Fibroblast of lung (primary cell): ENCODE results near the gene CALN1. TPM values are rescaled to one million over a fixed set of nuclear protein-coding genes. Genes with fewer than 3 reads are reported as not detected.

Source experiments
- DNase-seq, 2 donors: peaks; one replicate each; pipeline versions ENCODE4 v3.0.0 to v3.0.0-alpha.2; 2010; ENCODE audit warnings: low read depth in 2 of 2
- H2AFZ ChIP-seq: 2 replicates; pipeline ENCODE4 v1.5.1; 2012; ENCODE audit warnings: low read length, control low read depth, inconsistent platforms
- H3K27ac ChIP-seq: 2 replicates; pipeline ENCODE4 v1.5.1; 2011; ENCODE audit warnings: low read length, control low read depth; ENCODE audit not compliant: insufficient read depth
- H3K27me3 ChIP-seq: 2 replicates; pipeline ENCODE4 v1.5.1; 2011; ENCODE audit warnings: mild to moderate bottlenecking, low read length; ENCODE audit not compliant: control insufficient read depth, insufficient read depth
- H3K36me3 ChIP-seq: 2 replicates; pipeline ENCODE4 v1.5.1; 2011; ENCODE audit warnings: low read length; ENCODE audit not compliant: control insufficient read depth, insufficient read depth
- H3K4me1 ChIP-seq: 2 replicates; pipeline ENCODE4 v1.5.1; 2011; ENCODE audit warnings: low read length; ENCODE audit not compliant: control insufficient read depth, insufficient read depth; ENCODE audit errors: extremely low read depth
- H3K4me2 ChIP-seq: 2 replicates; pipeline ENCODE4 v1.5.1; 2011; ENCODE audit warnings: low read length, control low read depth; ENCODE audit not compliant: insufficient read depth; ENCODE audit errors: extremely low read depth
- H3K4me3 ChIP-seq, 4 experiments: fragments of 200-600 bp in 1 of 4; sonication (generic) in 1 of 4; replicated peaks in 1 of 4; 2 replicates each; pipeline ENCODE4 v1.5.1; 2011 to 2016; ENCODE audit warnings: low read length in 4 of 4, low read depth in 3 of 4, mild to moderate bottlenecking in 3 of 4, control low read depth in 2 of 4, inconsistent platforms in 1 of 4, mixed read lengths in 1 of 4; ENCODE audit not compliant: insufficient read depth in 1 of 4; ENCODE audit errors: control extremely low read depth in 1 of 4
- H3K79me2 ChIP-seq: 2 replicates; pipeline ENCODE4 v1.5.1; 2012; ENCODE audit warnings: mild to moderate bottlenecking, low read length, inconsistent platforms; ENCODE audit not compliant: control insufficient read depth, insufficient read depth
- H3K9ac ChIP-seq: 2 replicates; pipeline ENCODE4 v1.5.1; 2011; ENCODE audit warnings: mild to moderate bottlenecking, low read length, control low read depth; ENCODE audit not compliant: insufficient read depth
- H3K9me3 ChIP-seq: 2 replicates; pipeline ENCODE4 v1.5.1; 2012; ENCODE audit warnings: low read depth, low read length; ENCODE audit not compliant: control insufficient read depth, insufficient read depth
- H4K20me1 ChIP-seq: 2 replicates; pipeline ENCODE4 v1.5.1; 2011; ENCODE audit warnings: low read length; ENCODE audit not compliant: control insufficient read depth, insufficient read depth; ENCODE audit errors: extremely low read depth
- EZH2 ChIP-seq: IDR thresholded peaks from 2 replicates; pipeline ENCODE4 v1.5.1; 2012; ENCODE audit warnings: low read length, control low read depth, mild to moderate bottlenecking; ENCODE audit errors: missing control alignments
- polyA plus RNA-seq, 2 donors: library from polyadenylated mRNA; depleted of rRNA in 1 of 2; stranded (reverse) in 1 of 2; unstranded in 1 of 2; fragments of >200 nt; gene quantifications; 2 replicates each; pipeline ENCODE4 v1.2.1, GENCODE V29; 2011 to 2012; ENCODE audit warnings: missing spikeins in 1 of 2
- total RNA-seq: library from RNA; depleted of rRNA; stranded (reverse); fragments of >200 nt; gene quantifications from 2 replicates; pipeline ENCODE4 v1.2.1, GENCODE V29; 2014
- TF ChIP-seq, protein P1 (sequence below), 2 donors: IDR thresholded peaks in 1 of 2; conservative IDR thresholded peaks in 1 of 2; 1 replicate in 1 of 2; 2 replicates in 1 of 2; pipeline ENCODE4 v1.5.1; 2011 to 2012; ENCODE audit warnings: low read length in 2 of 2, control low read depth in 1 of 2, inconsistent platforms in 1 of 2, low read depth in 1 of 2, mild to moderate bottlenecking in 1 of 2

Gene CALN1
- total and polyA plus RNA-seq, 2 donors (not counting 1 experiment from before 2014, with no cell fraction given) = not detected

GRCh38 chr7:72153132-72153512 is 259.0 kb downstream of the CALN1 start:
- TF ChIP-seq, protein P1, sequence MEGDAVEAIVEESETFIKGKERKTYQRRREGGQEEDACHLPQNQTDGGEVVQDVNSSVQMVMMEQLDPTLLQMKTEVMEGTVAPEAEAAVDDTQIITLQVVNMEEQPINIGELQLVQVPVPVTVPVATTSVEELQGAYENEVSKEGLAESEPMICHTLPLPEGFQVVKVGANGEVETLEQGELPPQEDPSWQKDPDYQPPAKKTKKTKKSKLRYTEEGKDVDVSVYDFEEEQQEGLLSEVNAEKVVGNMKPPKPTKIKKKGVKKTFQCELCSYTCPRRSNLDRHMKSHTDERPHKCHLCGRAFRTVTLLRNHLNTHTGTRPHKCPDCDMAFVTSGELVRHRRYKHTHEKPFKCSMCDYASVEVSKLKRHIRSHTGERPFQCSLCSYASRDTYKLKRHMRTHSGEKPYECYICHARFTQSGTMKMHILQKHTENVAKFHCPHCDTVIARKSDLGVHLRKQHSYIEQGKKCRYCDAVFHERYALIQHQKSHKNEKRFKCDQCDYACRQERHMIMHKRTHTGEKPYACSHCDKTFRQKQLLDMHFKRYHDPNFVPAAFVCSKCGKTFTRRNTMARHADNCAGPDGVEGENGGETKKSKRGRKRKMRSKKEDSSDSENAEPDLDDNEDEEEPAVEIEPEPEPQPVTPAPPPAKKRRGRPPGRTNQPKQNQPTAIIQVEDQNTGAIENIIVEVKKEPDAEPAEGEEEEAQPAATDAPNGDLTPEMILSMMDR (conservative IDR thresholded peaks at IDR 0.05 in 1 of 2, IDR thresholded peaks at IDR 0.05 in 1 of 2; ENCODE audit: low read depth in 1 of 2, low read length in 2 of 2) = no peak
- no peak for TF ChIP-seq EZH2
- Histone ChIP-seq H3K4me1 (no peaks in the 10 kb centered on the region), H3K4me2 (no peak overlapping the region), H3K9ac (no peak overlapping the region), H2AFZ (no peak overlapping the region), H4K20me1 (no peaks in the 10 kb centered on the region), H3K9me3 (no peaks in the 10 kb centered on the region), H3K27ac (no peak overlapping the region), H3K36me3 (no peaks in the 10 kb centered on the region), H3K4me3 (no peak overlapping the region), H3K79me2 (no peaks in the 10 kb centered on the region), H3K27me3 (no peaks in the 10 kb centered on the region)
- DNase-seq = no peak

DNA sequence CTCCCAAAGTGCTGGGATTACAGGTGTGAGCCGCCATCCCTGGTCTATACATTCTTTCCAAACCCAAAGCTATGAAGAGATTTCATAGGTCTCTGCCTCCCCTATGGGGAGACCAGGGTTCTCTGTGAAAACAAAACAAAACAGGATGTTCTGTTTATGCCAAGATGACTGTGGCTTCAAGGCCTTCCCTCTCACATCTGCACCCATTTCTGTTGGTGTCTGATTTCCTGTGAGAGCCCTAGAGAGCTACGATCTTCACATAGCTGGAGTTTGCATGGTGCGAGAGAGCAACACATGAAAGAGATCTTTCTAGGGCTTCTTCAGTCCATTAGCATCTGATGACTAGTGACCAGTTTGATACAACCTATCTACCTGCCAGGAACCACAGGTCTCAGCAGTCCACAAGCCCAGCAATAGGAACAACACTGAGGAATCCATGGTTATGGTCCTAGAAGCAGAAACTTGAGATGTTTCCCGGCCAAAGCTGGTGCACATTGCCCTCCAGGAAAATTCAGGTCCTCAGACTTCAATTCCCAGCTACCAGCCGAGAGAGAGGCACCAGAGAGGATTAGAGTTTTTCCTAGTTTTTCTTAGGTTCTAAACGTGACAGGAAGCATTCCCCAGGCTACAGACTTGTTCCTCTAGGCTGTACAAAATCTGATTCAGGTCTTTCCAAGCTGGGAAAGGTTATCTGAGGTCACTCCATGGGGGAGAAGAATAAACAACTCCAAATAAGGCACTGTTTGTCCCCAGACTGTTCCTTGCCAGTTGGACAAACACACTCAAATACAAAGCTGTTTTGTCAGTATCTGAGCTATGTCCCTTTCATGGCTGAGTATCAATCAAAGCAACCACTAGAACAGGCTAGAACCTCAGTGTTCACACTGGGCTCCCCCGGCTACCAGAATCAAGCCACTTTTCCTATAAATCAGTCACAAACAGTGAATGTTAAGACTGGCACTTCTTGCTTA is 259.7 kb downstream of the CALN1 start:
- no peaks in the 10 kb centered on the region for H3K27me3 ChIP-seq
- H3K9ac ChIP-seq = no peak overlapping the region
- H2AFZ ChIP-seq = no peak overlapping the region
- H3K4me2 ChIP-seq = no peak overlapping the region
- no peaks in the 10 kb centered on the region for H3K4me1 ChIP-seq
- H3K36me3 ChIP-seq = no peaks in the 10 kb centered on the region
- H3K4me3 ChIP-seq = no peak overlapping the region
- no peak for TF ChIP-seq EZH2
- TF ChIP-seq, protein P1 (conservative IDR thresholded peaks at IDR 0.05 in 1 of 2, IDR thresholded peaks at IDR 0.05 in 1 of 2; ENCODE audit: low read depth in 1 of 2, low read length in 2 of 2) = no peak
- H4K20me1 ChIP-seq = no peaks in the 10 kb centered on the region
- H3K9me3 ChIP-seq = no peaks in the 10 kb centered on the region
- DNase-seq = no peak
- no peaks in the 10 kb centered on the region for H3K79me2 ChIP-seq
- no peak overlapping the region for H3K27ac ChIP-seq

DNA sequence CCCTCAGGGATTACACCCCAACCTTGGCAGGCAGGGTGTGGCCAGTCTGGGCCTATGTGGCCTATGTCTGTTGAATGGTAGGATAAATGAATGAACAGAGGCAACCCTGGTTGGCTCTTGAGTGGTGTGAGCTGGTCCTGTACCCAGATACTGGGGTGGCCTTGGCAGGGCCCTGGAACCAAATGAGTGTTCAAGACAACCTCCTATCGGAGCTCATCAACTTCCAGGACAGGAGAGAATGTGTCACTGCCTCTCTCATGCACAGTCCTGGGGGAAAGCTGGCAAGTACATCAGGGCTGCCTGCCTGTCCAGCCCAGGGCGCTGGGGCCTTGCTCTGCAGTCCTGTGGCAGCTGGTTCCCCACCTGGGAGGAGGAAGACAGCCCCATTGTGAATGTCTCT is 271.6 kb downstream of the CALN1 start:
- no peaks in the 10 kb centered on the region for H4K20me1 ChIP-seq
- no peak for DNase-seq
- H3K36me3 ChIP-seq = no peaks in the 10 kb centered on the region
- no peaks in the 10 kb centered on the region for H3K27me3 ChIP-seq
- no peaks in the 10 kb centered on the region for H3K79me2 ChIP-seq
- H3K9ac ChIP-seq = no peak overlapping the region
- H3K4me2 ChIP-seq = no peak overlapping the region
- H3K4me1 ChIP-seq = no peaks in the 10 kb centered on the region
- H2AFZ ChIP-seq = no peak overlapping the region
- no peak overlapping the region for H3K27ac ChIP-seq
- TF ChIP-seq, protein P1 (conservative IDR thresholded peaks at IDR 0.05 in 1 of 2, IDR thresholded peaks at IDR 0.05 in 1 of 2; ENCODE audit: low read depth in 1 of 2, low read length in 2 of 2) = no peak
- TF ChIP-seq EZH2 = no peak
- no peaks in the 10 kb centered on the region for H3K9me3 ChIP-seq
- no peak overlapping the region for H3K4me3 ChIP-seq
